Left lung (tissue), 10 donors: ENCODE measurements around the gene NQO1. TPM values are rescaled to one million over a fixed set of nuclear protein-coding genes. Genes with fewer than 3 reads are reported as not detected.
"Not testable (repeated sequence)": the region's sequence is repeated elsewhere in the genome, so short reads cannot be mapped to it uniquely, and the experiment has no call there.

Experiments
- ATAC-seq: fragments of 200-7000 bp; cut with Tn5 transposase; one replicate; pipeline ENCODE4 v1.9.1; 2020; ENCODE audit warnings: moderate library complexity
- DNase-seq, 4 donors: peaks; one replicate each; pipeline ENCODE4 v3.0.0-alpha.2; 2013 to 2020
- H3K27ac ChIP-seq, 2 donors: fragments of 200-600 bp; sonication (generic) in 1 of 2; one replicate each; pipeline versions ENCODE4 v1.5.0 to v1.8.0; 2020 to 2021
- H3K27me3 ChIP-seq, 2 donors: fragments of 200-600 bp; sonication (generic) in 1 of 2; one replicate each; pipeline versions ENCODE4 v1.5.0 to v1.8.0; 2020 to 2021
- H3K36me3 ChIP-seq, 2 donors: fragments of 200-600 bp; sonication (generic) in 1 of 2; one replicate each; pipeline versions ENCODE4 v1.5.0 to v1.8.0; 2020 to 2021
- H3K4me1 ChIP-seq, 2 donors: fragments of 200-600 bp; one replicate each; pipeline ENCODE4 v1.8.0; 2021
- H3K4me3 ChIP-seq, 2 donors: fragments of 200-600 bp; sonication (generic) in 1 of 2; one replicate each; pipeline versions ENCODE4 v1.5.0 to v1.8.0; 2020 to 2021; ENCODE audit warnings: mild to moderate bottlenecking in 1 of 2
- H3K9me3 ChIP-seq, 2 donors: fragments of 200-600 bp; sonication (generic) in 1 of 2; one replicate each; pipeline versions ENCODE4 v1.5.0 to v1.8.0; 2020 to 2021
- intact Hi-C, 2 donors: fragments of 100-400 bp; cut with DNase I; formaldehyde crosslinking; loops; one replicate each; pipeline versions ENCODE4 v1.11.2 to v1.14.2; 2022
- polyA plus RNA-seq, 6 donors: library from polyadenylated mRNA; unstranded; fragments of 120-200 nt; gene quantifications; one replicate each; pipeline ENCODE4 v1.2.1, GENCODE V29; 2013; ENCODE audit not compliant: insufficient read length in 6 of 6
- total RNA-seq, 2 donors: library from RNA; stranded (reverse); fragmentation: NEBNext Ultra II Directional; extraction: Animal tissue kit (Norgen Biotek cat#: 25700); gene quantifications; one replicate each; pipeline ENCODE4 v1.2.1, GENCODE V29; 2021
- TF ChIP-seq, protein P1 (sequence below), 2 donors: fragments of 200-600 bp; sonication (generic) in 1 of 2; IDR thresholded peaks; one replicate each; pipeline versions ENCODE4 v1.5.0 to v1.8.0; 2021; ENCODE audit warnings: antibody characterized with exemption in 2 of 2
- donor health status: DM: no; HTN: yes; CAD: no.
- donor health status: DM: no; HTN: no; CAD: no.

The NQO1 gene
- total and polyA plus RNA-seq, 8 donors, result 9.4 to 78.4 (median 14.2) TPM

DNA sequence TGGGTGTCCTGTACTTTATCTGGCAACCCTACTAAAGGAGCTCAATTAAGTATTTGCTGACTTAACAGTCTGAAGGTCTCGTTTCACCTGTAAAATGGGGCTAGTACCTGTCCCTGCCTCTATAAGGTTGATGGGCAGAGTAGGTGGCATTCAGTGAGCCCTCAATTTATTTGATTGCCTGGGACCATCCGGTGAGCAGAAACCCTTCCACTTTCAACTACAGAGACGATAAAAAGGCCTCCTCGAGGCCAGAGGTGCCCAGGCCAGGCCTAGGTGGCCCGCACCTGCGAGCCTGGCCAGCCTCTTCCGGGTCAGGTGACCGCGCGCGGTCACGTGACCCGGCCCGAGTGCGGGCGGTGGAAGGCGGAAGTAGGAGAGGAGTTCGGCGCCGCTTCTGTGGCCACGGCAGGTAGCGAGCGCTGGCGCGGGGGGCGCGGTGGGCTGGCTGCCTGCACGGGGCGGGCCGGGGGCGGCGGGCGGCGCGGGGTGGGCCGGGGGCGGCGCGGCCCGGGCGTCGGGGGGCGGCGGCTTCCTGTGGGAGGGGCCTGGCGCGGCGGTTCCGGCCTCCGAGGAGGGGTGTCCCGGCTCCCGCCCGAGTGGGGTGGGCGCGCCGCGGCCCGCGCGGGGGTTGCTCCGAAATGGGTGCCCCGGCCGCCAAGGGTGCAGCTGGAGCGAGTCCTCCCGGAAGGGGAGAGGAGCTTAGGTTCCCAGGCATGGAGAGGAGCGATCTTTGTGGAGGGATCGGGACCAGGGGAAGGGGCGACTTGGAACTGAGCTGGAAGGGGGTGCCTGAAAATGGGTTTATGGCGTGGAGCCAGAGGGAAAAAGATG lies 35.8 kb upstream of the NQO1 start, which contains the start of gene WWP2:
Gene WWP2 (plus strand): TSS at position 350 of the 831 bp plus-strand sequence. CDS start 24,679 bp downstream, outside the sequence.
- H3K4me3 ChIP-seq, result peak within 1 kb of the TSS; percentile 79 to 89
- H3K4me1 ChIP-seq, result peaks cover 0 to 33% of the 10 kb centered on the region in 2 donors
- ATAC-seq, result peak; percentile 80
- peak within 1 kb of the TSS; percentile 91 to 93 for H3K27ac ChIP-seq
- no peaks in the 10 kb centered on the region for H3K27me3 ChIP-seq
- H3K36me3 ChIP-seq, result no peaks in the 10 kb centered on the region
- peak; percentile 70 to 93 (median 84) for DNase-seq
- intact Hi-C loops, result no loop called here
- H3K9me3 ChIP-seq, result no peaks in the 10 kb centered on the region
- TF ChIP-seq, protein P1, sequence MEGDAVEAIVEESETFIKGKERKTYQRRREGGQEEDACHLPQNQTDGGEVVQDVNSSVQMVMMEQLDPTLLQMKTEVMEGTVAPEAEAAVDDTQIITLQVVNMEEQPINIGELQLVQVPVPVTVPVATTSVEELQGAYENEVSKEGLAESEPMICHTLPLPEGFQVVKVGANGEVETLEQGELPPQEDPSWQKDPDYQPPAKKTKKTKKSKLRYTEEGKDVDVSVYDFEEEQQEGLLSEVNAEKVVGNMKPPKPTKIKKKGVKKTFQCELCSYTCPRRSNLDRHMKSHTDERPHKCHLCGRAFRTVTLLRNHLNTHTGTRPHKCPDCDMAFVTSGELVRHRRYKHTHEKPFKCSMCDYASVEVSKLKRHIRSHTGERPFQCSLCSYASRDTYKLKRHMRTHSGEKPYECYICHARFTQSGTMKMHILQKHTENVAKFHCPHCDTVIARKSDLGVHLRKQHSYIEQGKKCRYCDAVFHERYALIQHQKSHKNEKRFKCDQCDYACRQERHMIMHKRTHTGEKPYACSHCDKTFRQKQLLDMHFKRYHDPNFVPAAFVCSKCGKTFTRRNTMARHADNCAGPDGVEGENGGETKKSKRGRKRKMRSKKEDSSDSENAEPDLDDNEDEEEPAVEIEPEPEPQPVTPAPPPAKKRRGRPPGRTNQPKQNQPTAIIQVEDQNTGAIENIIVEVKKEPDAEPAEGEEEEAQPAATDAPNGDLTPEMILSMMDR (IDR thresholded peaks at IDR 0.05), result no peak

DNA sequence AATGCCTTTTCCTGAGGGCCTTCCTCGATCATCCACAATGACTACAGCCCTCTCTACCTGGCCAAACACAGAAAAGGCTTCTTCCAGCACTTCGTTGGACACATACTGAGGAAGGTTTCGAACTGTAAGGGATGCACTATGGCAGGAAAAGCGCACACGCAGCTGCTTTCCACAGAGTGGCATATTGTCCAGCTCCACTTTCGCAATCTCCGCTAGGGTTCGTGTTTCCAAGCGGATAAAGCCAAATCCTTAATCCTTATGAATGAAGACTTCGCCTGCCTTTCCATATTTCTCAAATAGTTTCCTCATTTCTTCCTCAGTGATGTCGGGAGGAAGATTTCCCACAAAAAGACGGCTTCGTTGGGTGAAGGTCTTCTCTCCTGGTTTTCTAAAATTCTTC lies 31.0 kb upstream of the NQO1 start:
- H3K27ac ChIP-seq, H3K4me3 ChIP-seq, H3K36me3 ChIP-seq, DNase-seq, H3K9me3 ChIP-seq, ATAC-seq, H3K27me3 ChIP-seq: not testable (repeated sequence)
- peaks cover 11 to 31% of the 10 kb centered on the region in 2 donors for H3K4me1 ChIP-seq
- intact Hi-C loops, result loop anchor here in 1 of 2 donors (10.0 kb wide), 2 partner anchors 53 to 363 kb away; no protein-coding TSS in a partner anchor

DNA sequence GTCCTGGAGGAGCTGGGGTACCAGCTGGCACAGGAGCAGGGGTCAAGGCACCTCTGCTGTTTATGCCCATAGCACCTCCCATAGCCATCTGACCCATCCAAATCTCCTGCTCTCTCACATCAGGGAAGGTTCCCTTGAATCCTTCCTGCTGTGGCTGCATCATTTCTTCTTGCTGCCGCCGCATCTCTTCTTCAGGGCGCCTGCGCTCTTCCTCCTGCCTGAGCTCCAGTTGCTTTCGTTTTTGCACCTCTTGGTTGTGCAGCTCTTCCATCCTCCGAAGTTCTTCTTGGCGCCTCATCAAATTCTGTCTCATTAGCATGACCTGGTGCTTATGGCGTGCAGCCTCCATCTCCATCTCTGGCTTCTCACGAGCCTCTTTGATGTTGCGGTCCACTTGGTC lies 30.3 kb upstream of the NQO1 start:
- Histone ChIP-seq H3K9me3 (no peaks in the 10 kb centered on the region), H3K4me3 (no peak overlapping the region), H3K36me3 (peaks cover 0 to 13% of the 10 kb centered on the region in 2 donors), H3K4me1 (peaks cover 11 to 32% of the 10 kb centered on the region in 2 donors), H3K27me3 (no peaks in the 10 kb centered on the region), H3K27ac (no peak overlapping the region)
- intact Hi-C loops, result loop anchor here in 1 of 2 donors (10.0 kb wide), 2 partner anchors 52 to 362 kb away; no protein-coding TSS in a partner anchor
- TF ChIP-seq, protein P1 (IDR thresholded peaks at IDR 0.05), result no peak
- DNase-seq, result no peak
- no peak for ATAC-seq

DNA sequence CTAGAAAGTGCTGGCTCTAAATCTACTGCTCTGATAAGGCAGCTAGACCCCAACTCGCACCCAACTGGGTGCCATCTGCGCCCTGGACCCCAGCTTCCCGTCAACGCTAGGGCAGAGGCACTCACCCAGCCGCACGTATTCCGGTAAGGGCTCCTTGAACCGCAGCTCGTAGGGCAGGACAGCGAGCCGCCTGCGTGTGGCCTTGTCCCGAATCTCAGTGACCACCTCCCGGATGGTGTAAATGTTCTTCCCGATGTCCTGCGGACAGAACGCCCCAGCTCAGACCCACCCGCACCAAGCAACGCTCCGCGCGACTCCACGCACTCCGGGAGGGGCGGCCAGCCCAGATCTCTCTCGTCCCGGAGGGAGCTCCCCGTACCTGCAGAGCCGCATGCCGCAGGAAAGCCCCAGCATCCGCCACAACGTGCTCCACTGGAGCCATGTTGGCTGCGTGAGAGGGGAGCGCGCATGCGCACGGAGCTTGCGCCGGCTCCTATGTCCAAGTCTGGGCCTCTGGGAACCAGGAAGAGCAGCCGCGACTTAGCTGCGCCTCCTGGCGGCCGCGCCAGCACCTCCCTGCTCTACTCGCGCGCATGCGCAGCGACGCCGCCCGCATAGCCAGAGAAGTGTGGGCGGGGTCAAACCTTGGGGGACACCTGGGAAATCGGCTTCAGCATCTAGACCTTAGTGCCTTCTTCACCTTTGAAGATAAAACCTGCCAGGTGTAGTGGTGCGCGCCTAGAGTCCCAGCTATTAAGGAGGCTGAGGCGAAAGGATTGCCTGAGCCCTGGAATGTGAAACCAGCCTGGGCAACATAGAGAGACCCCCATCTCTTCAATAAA lies 28.3 kb upstream of the NQO1 start, which contains the start of gene NOB1:
Gene NOB1 (minus strand): TSS at position 458 of the 842 bp plus-strand sequence. CDS start 16 bp downstream, at position 442.
- Histone ChIP-seq H3K27ac (peak within 1 kb of the TSS in 1 of 2 donors; percentile 75), H3K4me1 (peaks cover 11 to 29% of the 10 kb centered on the region in 2 donors), H3K9me3 (no peaks in the 10 kb centered on the region), H3K27me3 (no peaks in the 10 kb centered on the region), H3K4me3 (peak within 1 kb of the TSS; percentile 64 to 91), H3K36me3 (peaks cover 0 to 33% of the 10 kb centered on the region in 2 donors)
- peak; percentile 97 to 100 (median 98) for DNase-seq
- peak; percentile 99 for ATAC-seq
- intact Hi-C loops, result loop anchor here in 1 of 2 donors (10.0 kb wide), 2 partner anchors 50 to 360 kb away; no protein-coding TSS in a partner anchor
- TF ChIP-seq, protein P1 (IDR thresholded peaks at IDR 0.05), result peak; percentile 94 to 98

DNA sequence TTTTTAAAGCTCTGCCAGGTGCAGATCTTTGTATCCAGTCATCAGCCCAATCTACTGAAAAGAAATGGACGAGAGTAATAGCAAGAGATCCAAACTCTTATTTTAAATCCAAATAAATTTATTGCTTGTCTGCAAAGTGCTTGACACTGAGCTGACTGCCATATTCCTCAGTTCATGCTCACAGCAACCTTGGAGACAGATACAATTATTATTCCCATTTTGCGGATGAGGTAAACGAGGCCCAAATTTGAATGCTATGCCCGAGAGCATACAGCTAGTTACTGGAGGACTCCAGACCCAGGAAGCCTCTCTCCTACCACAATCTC lies 27.7 kb upstream of the NQO1 start:
- peak overlapping the region; percentile 64 to 91 for H3K4me3 ChIP-seq
- H3K36me3 ChIP-seq, result peaks cover 0 to 39% of the 10 kb centered on the region in 2 donors
- peaks cover 11 to 29% of the 10 kb centered on the region in 2 donors for H3K4me1 ChIP-seq
- TF ChIP-seq, protein P1 (IDR thresholded peaks at IDR 0.05), result no peak
- H3K9me3 ChIP-seq, result no peaks in the 10 kb centered on the region
- no peak for DNase-seq
- H3K27ac ChIP-seq, result peak overlapping the region in 1 of 2 donors; percentile 75
- intact Hi-C loops, result loop anchor here in 1 of 2 donors (10.0 kb wide), 2 partner anchors 49 to 359 kb away; no protein-coding TSS in a partner anchor
- no peaks in the 10 kb centered on the region for H3K27me3 ChIP-seq
- ATAC-seq, result no peak
